Measurements from ENCODE around the gene METTL1.
"Not testable (repeated sequence)": the region's sequence is repeated elsewhere in the genome, so short reads cannot be mapped to it uniquely, and the experiment has no call there.

Gene METTL1

DNA sequence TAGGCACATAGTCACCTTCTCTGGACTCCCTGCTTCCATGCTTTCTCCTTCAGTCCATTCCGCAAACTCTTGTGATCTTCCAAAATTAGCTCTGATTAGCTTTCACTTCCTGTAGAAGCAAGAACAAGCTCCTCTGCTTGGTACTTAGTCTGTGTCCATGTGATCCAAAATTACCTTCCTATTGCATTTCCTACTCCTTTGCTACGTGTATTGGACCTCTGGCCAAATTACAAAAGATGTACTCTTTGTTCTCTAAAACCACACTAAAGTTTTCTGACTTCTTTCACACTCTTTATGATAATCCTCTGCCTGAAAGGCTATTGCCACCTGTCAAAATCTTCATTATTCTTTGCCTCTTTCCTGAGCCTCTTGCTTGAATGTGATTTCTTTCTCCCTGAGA, 9.9 kb upstream of the METTL1 start:
- Mint-ChIP-seq H3K27ac (no peak overlapping the region), H3K27me3 (no peaks in the 10 kb centered on the region), H3K4me3 (no peak overlapping the region), H3K36me3 (peaks cover 10 to 25% of the 10 kb centered on the region in 2 donors), H3K9me3 (no peaks in the 10 kb centered on the region), H3K4me1 (peaks cover 8 to 22% of the 10 kb centered on the region in 2 donors)
- DNase-seq (no peak), ATAC-seq (replicated peaks) (no peak)

DNA sequence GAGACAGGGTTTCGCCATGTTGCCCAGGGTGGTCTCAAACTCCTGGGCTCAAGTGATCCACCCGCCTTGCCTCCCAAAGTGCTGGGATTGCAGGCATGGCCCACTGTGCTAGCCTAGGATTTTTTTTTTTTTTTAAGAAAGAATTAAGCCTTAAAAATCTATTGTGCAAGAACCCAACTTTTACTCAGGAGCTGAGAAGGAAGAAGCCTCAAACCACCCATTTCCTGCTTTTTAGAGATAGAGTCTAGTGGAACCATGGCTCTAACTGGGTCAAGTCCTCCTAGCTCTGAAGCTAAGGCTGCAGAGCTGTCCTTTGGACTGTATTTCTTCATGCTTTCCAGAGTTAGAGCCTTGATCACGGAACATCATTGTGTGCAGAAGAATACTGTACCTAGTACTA, 9.3 kb upstream of the METTL1 start:
- ATAC-seq (replicated peaks) (no peak), DNase-seq (no peak)
- Mint-ChIP-seq H3K4me1 (peaks cover 8 to 17% of the 10 kb centered on the region in 2 donors), H3K4me3 (no peak overlapping the region), H3K36me3 (peaks cover 6 to 21% of the 10 kb centered on the region in 2 donors), H3K9me3 (no peaks in the 10 kb centered on the region), H3K27ac (no peak overlapping the region), H3K27me3 (no peaks in the 10 kb centered on the region)

DNA sequence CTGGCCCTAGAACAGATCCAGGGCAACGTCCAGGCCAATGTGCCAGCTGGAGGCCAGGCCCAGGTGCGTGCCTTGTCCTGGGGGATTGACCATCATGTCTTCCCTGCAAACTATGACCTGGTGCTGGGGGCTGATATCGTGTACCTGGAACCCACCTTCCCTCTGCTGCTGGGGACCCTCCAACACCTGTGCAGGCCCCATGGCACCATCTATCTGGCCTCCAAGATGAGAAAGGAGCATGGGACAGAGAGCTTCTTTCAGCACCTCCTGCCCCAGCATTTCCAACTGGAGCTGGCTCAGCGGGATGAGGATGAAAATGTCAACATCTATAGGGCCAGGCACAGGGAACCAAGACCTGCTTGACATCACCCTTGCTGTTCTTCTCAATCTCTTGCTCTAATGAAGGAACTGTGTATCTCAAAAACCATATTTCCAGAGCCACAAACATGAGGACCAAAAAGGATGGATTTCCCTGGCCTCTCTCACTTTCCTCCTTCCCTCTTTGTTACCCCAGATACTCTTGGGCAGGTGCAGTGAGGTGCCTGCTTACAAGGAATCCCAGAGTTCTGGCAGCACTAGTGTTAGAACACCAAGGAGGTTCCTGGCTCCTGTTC, 8.5 kb upstream of the METTL1 start:
- no peaks in the 10 kb centered on the region for H3K9me3 Mint-ChIP-seq
- peaks cover 10 to 25% of the 10 kb centered on the region in 2 donors for H3K36me3 Mint-ChIP-seq
- no peaks in the 10 kb centered on the region for H3K27me3 Mint-ChIP-seq
- H3K4me1 Mint-ChIP-seq, result peaks cover 8 to 15% of the 10 kb centered on the region in 2 donors
- DNase-seq (no peak), ATAC-seq (replicated peaks) (no peak)
- no peak overlapping the region for H3K4me3 Mint-ChIP-seq
- no peak overlapping the region for H3K27ac Mint-ChIP-seq

DNA sequence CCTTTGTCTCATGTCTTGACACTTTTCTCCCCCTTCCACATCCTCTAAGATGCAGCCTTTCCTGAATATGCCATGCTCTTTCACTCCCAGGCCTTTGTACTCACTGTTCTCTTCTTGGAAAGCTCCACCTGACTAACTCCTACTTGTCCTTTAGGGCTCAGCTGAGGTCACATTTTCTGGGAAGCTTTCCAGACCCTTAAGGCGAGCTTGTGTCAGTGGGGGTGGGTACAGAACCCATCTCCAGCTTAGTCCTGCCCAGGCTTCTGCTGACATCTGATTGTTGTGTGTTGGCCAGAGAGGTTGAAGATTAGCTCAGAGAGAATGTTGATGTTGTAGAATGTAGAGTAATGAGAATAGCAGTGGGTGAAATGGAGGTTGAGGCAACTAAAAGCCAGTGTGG, 7.8 kb upstream of the METTL1 start:
- ATAC-seq (replicated peaks), result no peak
- H3K4me1 Mint-ChIP-seq, result peaks cover 8 to 15% of the 10 kb centered on the region in 2 donors
- no peak for DNase-seq

DNA sequence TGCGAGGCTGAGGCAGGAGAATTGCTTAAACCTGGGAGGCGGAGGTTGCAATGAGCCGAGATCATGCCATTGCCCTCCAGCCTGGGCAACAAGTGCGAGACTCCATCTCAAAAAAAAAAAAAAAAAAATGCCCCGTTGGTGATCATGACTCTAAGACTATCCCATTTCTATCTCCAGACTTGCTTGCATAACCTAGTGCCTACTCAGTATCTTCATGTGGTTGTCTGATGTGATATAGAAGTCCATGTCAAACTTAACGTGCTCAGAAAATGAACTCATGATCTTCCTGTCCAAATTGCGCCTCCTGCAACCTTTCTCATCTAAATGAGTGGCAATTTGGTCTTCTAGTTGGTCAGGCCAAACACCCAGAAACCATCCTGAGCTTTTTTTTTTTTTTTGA, 6.0 kb upstream of the METTL1 start:
- H3K27me3 Mint-ChIP-seq, result peaks cover 0 to 1% of the 10 kb centered on the region in 2 donors
- peaks cover 6 to 21% of the 10 kb centered on the region in 2 donors for H3K36me3 Mint-ChIP-seq
- H3K27ac Mint-ChIP-seq, result no peak overlapping the region
- H3K4me3 Mint-ChIP-seq, result no peak overlapping the region
- no peaks in the 10 kb centered on the region for H3K9me3 Mint-ChIP-seq
- ATAC-seq (replicated peaks) (no peak), DNase-seq (no peak)
- peaks cover 4 to 10% of the 10 kb centered on the region in 2 donors for H3K4me1 Mint-ChIP-seq

More for the DNA sequence above, 7.8 kb upstream of the METTL1 start:
- no peak overlapping the region for H3K4me3 Mint-ChIP-seq
- H3K9me3 Mint-ChIP-seq, result no peaks in the 10 kb centered on the region
- H3K27me3 Mint-ChIP-seq, result no peaks in the 10 kb centered on the region
- H3K27ac Mint-ChIP-seq, result no peak overlapping the region
- H3K36me3 Mint-ChIP-seq, result peaks cover 10 to 25% of the 10 kb centered on the region in 2 donors

DNA sequence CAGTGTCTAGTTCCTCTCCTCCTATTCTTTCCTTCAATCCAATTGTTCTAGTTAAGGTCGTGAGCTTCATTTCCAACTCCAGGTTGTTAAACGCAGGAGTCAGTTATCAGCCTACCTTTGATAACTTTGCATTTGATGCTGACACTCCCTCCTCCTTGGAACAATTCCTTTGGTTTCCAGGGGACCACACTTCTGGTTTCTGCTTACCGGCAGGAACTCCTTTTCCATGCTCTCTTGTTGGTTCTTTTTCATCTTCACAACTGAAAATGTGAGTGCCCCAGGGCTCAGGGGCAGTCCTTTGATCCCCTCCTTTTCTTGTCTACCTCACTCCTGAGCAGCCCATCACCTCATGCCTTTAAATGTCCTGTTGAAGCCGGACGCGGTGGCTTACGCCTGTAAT, 5.5 kb upstream of the METTL1 start:
- Mint-ChIP-seq H3K4me1 (peaks cover 5 to 10% of the 10 kb centered on the region in 2 donors), H3K27ac (no peak overlapping the region), H3K4me3 (no peak overlapping the region), H3K36me3 (peaks cover 7 to 20% of the 10 kb centered on the region in 2 donors), H3K27me3 (peaks cover 0 to 4% of the 10 kb centered on the region in 2 donors), H3K9me3 (no peaks in the 10 kb centered on the region)
- no peak for DNase-seq
- no peak for ATAC-seq (replicated peaks)

DNA sequence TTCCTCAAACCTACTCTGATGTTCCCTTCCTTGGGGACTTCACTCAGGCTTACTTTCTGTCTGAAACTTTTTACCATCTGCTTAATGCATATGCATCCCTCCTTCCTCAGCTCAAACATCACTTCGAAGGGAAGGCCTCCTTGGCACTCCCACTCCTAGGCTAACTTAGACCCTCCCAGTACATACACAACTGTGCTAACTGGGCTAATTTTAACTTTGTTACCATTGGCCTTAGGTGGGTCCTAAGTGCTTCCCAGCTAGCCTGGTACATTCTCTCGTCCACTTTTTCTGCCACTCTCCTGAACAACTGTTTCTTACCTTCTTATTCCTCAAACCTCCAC, 4.3 kb upstream of the METTL1 start:
- H3K27ac Mint-ChIP-seq, result no peak overlapping the region
- H3K4me3 Mint-ChIP-seq, result no peak overlapping the region
- H3K27me3 Mint-ChIP-seq, result peaks cover 0 to 4% of the 10 kb centered on the region in 2 donors
- no peak for ATAC-seq (replicated peaks)
- no peaks in the 10 kb centered on the region for H3K9me3 Mint-ChIP-seq
- DNase-seq, result no peak
- peaks cover 9 to 14% of the 10 kb centered on the region in 2 donors for H3K4me1 Mint-ChIP-seq
- H3K36me3 Mint-ChIP-seq, result peaks cover 7 to 25% of the 10 kb centered on the region in 2 donors

DNA sequence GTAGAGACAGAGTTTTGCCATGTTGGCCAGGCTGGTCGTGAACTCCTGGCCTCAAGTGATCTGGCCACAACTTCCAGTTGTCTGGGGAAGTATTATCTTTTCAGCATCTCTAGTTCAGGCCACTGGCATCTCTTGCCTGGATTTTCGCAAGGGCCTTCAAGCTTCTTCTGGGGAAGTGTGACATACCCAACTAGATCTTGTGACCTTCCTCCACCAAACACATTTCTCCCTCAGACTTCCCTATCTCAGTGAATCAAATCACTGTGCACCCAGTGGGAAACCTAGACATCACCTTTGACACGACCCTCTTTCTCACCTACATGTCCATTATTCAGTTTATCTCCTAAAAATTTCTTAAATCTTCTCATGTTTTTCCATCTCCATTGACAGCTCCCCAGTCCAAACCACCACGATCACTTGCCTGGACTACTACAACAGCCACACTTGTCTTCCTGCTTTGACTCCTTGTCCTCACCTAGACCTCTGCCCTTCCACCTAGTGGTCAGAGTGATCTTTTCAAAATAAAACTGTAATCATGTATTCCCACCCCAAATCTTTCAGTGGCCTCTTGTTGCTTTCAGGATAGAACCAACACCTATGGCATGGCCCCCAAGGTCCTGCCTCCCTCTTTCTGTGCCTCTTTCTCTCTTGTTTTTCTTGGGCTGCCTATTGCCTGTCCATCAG, 3.8 kb upstream of the METTL1 start:
- Mint-ChIP-seq H3K4me1 (peaks cover 12 to 19% of the 10 kb centered on the region in 2 donors), H3K36me3 (peaks cover 7 to 29% of the 10 kb centered on the region in 2 donors), H3K27ac (no peak overlapping the region), H3K4me3 (no peak overlapping the region), H3K9me3 (no peaks in the 10 kb centered on the region), H3K27me3 (peaks cover 0 to 4% of the 10 kb centered on the region in 2 donors)
- no peak for ATAC-seq (replicated peaks)
- DNase-seq, result no peak

DNA sequence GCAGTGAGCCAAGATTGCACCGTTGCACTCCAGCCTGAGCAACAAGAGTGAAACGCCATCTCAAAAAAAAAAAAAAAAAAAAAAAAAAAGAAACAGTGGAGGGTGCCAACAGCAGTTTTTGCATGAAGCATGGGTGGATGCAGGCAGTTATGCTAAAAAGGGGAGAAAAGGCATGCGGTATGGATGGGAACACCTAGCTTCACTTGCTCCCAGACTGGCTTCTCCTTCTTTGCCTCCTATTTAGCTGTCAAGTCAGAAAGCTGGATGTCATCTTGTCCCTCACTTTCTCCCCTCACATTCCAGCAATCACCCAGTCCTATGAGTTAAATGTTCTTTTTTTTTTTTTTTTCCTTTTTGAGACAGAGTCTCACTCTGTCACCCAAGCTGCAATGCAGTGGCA, 3.1 kb upstream of the METTL1 start:
- peaks cover 16 to 26% of the 10 kb centered on the region in 2 donors for H3K4me1 Mint-ChIP-seq
- peaks cover 12 to 36% of the 10 kb centered on the region in 2 donors for H3K36me3 Mint-ChIP-seq
- peaks cover 0 to 4% of the 10 kb centered on the region in 2 donors for H3K27me3 Mint-ChIP-seq
- no peak for ATAC-seq (replicated peaks)
- H3K9me3 Mint-ChIP-seq, result no peaks in the 10 kb centered on the region
- DNase-seq, result no peak
- no peak overlapping the region for H3K4me3 Mint-ChIP-seq
- no peak overlapping the region for H3K27ac Mint-ChIP-seq

DNA sequence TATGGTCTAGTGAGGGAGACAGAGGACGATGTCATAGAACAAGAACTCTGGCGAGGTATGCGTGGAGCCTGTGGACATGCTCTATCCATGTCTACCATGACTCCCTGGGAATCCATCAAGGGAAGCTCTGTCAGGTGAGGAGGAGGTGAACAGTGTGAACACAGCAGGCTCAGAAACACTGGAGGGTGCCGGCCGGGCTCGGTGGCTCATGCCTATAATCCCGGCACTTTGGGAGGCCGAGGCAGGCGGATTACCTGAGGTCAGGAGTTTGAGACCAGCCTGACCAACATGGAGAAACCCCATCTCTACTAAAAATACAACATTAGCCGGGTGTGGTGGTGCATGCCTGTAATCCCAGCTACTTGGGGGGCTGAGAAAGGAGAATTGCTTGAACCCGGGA, 2.7 kb upstream of the METTL1 start:
- H3K36me3 Mint-ChIP-seq, result peaks cover 16 to 38% of the 10 kb centered on the region in 2 donors
- H3K4me3 Mint-ChIP-seq; DNase-seq; H3K27ac Mint-ChIP-seq; ATAC-seq (replicated peaks); H3K9me3 Mint-ChIP-seq; H3K27me3 Mint-ChIP-seq: not testable (repeated sequence)
- peaks cover 16 to 30% of the 10 kb centered on the region in 2 donors for H3K4me1 Mint-ChIP-seq

DNA sequence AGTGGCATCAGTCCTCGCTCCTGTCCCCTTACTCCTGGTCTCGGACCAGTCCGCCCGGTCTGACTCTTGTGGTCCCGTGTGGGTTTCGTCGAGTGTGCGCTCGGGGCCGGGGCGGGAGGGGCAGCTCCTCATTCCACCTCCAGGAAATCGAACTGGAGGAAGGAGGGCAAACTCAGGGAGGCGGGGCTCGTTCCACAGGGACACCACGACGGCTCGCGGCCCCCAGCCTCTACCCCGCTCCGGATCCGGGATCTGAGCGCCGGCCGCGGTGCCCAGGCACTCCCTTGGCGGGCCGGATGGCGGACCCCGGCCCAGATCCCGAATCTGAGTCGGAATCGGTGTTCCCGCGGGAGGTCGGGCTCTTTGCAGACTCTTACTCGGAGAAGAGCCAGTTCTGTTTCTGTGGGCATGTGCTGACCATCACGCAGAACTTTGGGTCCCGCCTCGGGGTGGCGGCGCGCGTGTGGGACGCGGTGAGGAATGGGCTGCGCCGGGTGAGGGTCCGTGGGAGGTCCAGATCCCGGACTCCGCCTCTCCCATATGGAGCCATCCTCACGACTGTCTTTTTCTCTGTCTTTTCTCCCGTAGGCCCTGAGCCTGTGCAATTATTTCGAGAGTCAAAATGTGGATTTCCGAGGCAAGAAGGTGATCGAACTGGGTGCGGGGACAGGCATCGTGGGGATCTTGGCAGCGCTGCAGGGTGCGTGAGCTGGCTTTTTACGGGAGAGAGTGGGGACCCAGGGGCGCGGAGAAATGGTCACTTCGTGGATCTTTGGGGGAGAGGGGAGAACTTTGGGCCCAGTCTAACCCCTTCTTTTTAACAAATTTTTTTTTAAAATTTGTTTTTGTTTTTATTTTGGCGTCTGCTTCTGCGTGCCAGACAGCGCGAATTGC, 771 bp upstream of the METTL1 start, which contains the start of gene EEF1AKMT3:
Gene EEF1AKMT3, plus strand, starts transcription at position 186 of the 894 bp plus-strand sequence. Its CDS starts 111 bp downstream, at position 297.
- peak; percentile 14 to 20 for ATAC-seq (replicated peaks)
- no peak for DNase-seq
- Mint-ChIP-seq H3K9me3 (no peaks in the 10 kb centered on the region), H3K27ac (peak within 1 kb of the TSS; percentile 99), H3K36me3 (peaks cover 34 to 51% of the 10 kb centered on the region in 2 donors), H3K27me3 (peaks cover under 1 to 4% of the 10 kb centered on the region in 2 donors), H3K4me3 (peak within 1 kb of the TSS; percentile 97 to 99), H3K4me1 (peaks cover 17 to 31% of the 10 kb centered on the region in 2 donors)

DNA sequence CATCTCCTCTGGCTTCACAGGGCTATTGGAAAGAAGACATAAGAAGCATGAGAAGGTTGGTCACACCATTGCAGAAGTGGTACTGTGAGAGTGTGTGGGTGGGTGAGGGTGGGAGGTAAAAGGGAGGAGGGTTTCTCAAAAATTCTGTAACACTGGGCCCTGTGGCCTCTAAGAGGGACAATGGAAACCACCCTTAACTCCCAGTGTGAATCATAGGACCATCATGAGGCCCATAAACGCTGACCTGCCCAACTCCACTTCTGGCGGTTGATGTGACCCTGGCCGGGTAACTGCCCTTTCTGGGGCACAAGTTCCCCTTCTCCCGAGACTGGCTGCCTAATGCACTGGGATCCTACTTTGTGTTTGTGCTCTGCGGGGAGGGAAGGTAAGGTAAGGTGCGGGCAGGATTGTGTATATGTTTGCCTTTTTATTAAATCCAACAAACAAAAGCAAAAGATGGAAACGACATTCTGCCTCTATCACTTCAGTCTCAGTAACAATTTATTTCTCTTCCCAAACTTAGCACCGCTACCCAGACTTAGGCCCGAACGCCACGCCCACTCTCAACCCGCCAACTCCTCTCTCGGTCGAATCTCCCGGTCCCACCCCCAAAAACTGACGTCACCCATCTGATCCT, 551 bp downstream of the METTL1 start:
- H3K36me3 Mint-ChIP-seq, result peaks cover 37 to 55% of the 10 kb centered on the region in 2 donors
- H3K27me3 Mint-ChIP-seq, result peaks cover 8 to 13% of the 10 kb centered on the region in 2 donors
- H3K4me1 Mint-ChIP-seq, result peaks cover 22 to 44% of the 10 kb centered on the region in 2 donors
- peak overlapping the region; percentile 99 for H3K27ac Mint-ChIP-seq
- peak overlapping the region; percentile 97 to 99 for H3K4me3 Mint-ChIP-seq
- ATAC-seq (replicated peaks) (peak; percentile 79 to 80), DNase-seq (peak; percentile 83)
- H3K9me3 Mint-ChIP-seq, result no peaks in the 10 kb centered on the region

DNA sequence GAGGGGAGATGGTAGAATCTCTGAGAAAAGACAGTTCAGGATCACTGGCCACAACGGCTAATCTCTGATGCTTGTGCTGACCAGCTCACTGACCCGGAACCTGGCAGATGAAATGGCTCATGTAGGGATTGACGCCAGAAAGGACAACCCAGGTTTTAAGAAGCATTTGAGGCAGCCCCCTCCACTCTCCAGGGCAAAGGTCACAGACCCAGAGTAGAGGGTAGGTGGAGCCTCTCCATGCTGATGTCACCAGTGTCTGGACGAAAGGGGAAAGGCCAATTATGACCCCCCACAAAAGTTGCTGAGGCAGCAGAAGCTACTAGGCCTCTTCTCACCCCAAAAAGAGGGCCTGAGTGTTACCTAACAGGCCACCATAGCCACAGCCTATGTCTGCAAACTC, 1.2 kb downstream of the METTL1 start:
- Mint-ChIP-seq H3K27me3 (peaks cover 10 to 15% of the 10 kb centered on the region in 2 donors), H3K4me3 (peak overlapping the region; percentile 97 to 99), H3K27ac (no peak overlapping the region), H3K4me1 (peaks cover 24 to 50% of the 10 kb centered on the region in 2 donors), H3K36me3 (peaks cover 35 to 49% of the 10 kb centered on the region in 2 donors), H3K9me3 (no peaks in the 10 kb centered on the region)
- DNase-seq, result no peak
- no peak for ATAC-seq (replicated peaks)

DNA sequence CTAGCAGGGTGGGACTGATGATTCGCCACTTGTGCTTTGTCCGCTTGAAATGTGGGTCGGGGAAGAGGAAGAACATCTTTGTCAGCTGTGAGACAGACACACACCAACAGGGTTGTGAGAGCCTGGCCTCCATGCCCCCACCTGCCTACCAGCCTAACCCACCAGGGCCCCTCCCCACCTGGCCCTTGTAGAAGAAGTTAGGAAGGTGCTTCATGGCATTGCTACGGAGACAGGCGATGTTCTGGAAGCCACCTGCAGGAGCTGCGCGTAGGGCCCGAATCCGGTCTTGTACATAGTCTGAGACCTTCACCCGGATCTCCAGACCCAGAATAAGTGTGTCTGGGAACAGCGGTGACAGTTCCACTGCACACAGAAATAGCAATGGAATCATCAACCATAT, 2.3 kb downstream of the METTL1 start:
- no peak for DNase-seq
- peaks cover 35 to 46% of the 10 kb centered on the region in 2 donors for H3K36me3 Mint-ChIP-seq
- peaks cover 16 to 26% of the 10 kb centered on the region in 2 donors for H3K27me3 Mint-ChIP-seq
- no peak overlapping the region for H3K4me3 Mint-ChIP-seq
- no peaks in the 10 kb centered on the region for H3K9me3 Mint-ChIP-seq
- peaks cover 30 to 61% of the 10 kb centered on the region in 2 donors for H3K4me1 Mint-ChIP-seq
- no peak for ATAC-seq (replicated peaks)
- H3K27ac Mint-ChIP-seq, result peak overlapping the region; percentile 43
